ENCODE measurements around the gene WDR88. TPM values are rescaled to one million over a fixed set of nuclear protein-coding genes. Genes with fewer than 3 reads are reported as not detected.
"Not testable (repeated sequence)": the region's sequence is repeated elsewhere in the genome, so short reads cannot be mapped to it uniquely, and the experiment has no call there.

Gene WDR88
- polyA plus RNA-seq, 1 donor from 2014 or later: 0.13 TPM

GRCh38 chr19:33205531-33206260 is 73.8 kb downstream of the WDR88 start:
- Mint-ChIP-seq H3K36me3 (no peaks in the 10 kb centered on the region), H3K4me3 (no peak overlapping the region), H3K27ac (no peak overlapping the region), H3K4me1 (no peaks in the 10 kb centered on the region), H3K9me3 (no peaks in the 10 kb centered on the region), H3K27me3 (no peaks in the 10 kb centered on the region)

- Mint-ChIP-seq H3K27ac (no peak overlapping the region), H3K4me3 (no peak overlapping the region), H3K27me3 (no peaks in the 10 kb centered on the region), H3K4me1 (no peaks in the 10 kb centered on the region), H3K36me3 (no peaks in the 10 kb centered on the region), H3K9me3 (no peaks in the 10 kb centered on the region)
These were observed 74.5 kb downstream of the WDR88 start for GRCh38 chr19:33206261-33207039.

DNA sequence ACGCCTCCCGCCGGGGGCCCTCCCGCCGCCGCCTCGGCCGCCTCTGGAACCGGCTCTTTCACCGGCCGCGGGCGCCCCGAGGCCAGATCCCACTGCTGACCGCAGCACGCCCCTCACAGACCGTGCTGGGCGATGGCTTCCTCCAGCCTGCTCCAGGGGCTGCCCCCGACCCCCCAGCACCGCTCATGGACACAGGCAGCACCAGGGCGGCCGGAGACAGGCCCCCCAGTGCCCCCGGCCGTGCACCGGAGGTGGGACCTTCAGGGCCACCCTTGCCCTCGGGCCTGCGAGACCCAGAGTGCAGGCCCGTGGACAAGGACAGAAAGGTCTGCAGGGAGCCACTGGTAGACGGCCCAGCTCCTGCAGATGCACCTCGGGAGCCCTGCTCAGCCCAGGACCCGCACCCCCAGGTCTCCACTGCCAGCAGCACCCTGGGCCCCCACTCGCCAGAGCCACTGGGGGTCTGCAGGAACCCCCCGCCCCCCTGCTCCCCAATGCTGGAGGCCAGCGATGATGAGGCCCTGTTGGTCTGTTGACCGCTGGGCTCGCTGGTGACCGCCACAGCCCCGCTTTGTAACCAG is 75.2 kb downstream of the WDR88 start:
- Mint-ChIP-seq H3K27me3 (no peaks in the 10 kb centered on the region), H3K36me3 (no peaks in the 10 kb centered on the region), H3K4me1 (no peaks in the 10 kb centered on the region), H3K27ac (no peak overlapping the region), H3K9me3 (no peaks in the 10 kb centered on the region), H3K4me3 (no peak overlapping the region)

DNA sequence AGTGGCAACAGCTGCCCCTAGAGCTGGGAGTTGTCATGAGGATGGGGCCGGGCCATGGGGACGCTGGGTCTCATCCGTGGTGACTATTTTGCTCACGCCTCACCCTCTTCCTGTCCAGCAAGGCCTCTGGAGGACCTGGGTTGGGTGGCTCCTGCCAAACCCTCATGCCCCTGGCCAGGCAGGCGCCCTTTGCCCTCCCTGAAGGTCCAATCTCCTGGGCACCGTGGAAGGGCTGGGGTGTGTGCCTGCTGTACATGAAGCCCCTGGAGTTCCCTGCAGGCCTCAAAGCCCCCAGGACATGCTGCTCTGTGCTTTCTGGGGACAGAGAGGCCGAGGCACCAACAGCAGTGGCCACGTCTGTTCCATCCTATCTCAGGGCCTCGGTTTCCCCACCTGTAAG is 76.0 kb downstream of the WDR88 start:
- H3K4me1 Mint-ChIP-seq: no peaks in the 10 kb centered on the region
- no peak overlapping the region for H3K27ac Mint-ChIP-seq
- H3K36me3 Mint-ChIP-seq: no peaks in the 10 kb centered on the region
- H3K27me3 Mint-ChIP-seq: no peaks in the 10 kb centered on the region
- H3K4me3 Mint-ChIP-seq: no peak overlapping the region
- no peaks in the 10 kb centered on the region for H3K9me3 Mint-ChIP-seq

GRCh38 chr19:33208371-33208895 is 76.5 kb downstream of the WDR88 start:
- no peaks in the 10 kb centered on the region for H3K9me3 Mint-ChIP-seq
- H3K4me3 Mint-ChIP-seq: no peak overlapping the region
- no peaks in the 10 kb centered on the region for H3K4me1 Mint-ChIP-seq
- H3K36me3 Mint-ChIP-seq: no peaks in the 10 kb centered on the region
- H3K27me3 Mint-ChIP-seq: no peaks in the 10 kb centered on the region
- no peak overlapping the region for H3K27ac Mint-ChIP-seq

- Mint-ChIP-seq H3K27ac (no peak overlapping the region), H3K27me3 (peaks cover 2% of the 10 kb centered on the region), H3K4me3 (no peak overlapping the region), H3K9me3 (no peaks in the 10 kb centered on the region), H3K4me1 (no peaks in the 10 kb centered on the region), H3K36me3 (no peaks in the 10 kb centered on the region)
These were observed 77.3 kb downstream of the WDR88 start for GRCh38 chr19:33208904-33209849.

DNA sequence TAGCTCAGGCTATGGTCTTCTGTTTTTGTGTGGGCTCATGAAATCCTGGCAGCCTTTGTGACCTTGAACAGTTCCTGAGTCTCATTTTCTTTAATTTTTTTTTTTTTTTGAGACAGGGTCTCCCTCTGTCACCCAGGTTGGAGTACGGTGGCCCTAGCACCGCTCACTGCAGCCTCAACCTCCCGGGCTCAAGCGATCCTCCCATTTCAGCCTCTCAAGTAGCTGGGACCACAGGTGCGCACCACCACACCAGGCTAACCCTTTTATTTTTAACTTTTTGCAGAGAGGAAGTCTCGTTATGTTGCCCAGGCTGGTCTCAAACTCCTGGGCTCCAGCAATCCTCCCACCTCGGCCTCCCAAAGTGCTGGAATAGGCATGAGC is 77.9 kb downstream of the WDR88 start:
- H3K4me3 Mint-ChIP-seq, H3K4me1 Mint-ChIP-seq, H3K9me3 Mint-ChIP-seq, H3K27ac Mint-ChIP-seq, H3K36me3 Mint-ChIP-seq, H3K27me3 Mint-ChIP-seq: not testable (repeated sequence)

GRCh38 chr19:33210266-33210940 is 78.5 kb downstream of the WDR88 start:
- no peaks in the 10 kb centered on the region for H3K4me1 Mint-ChIP-seq
- peaks cover 6% of the 10 kb centered on the region for H3K27me3 Mint-ChIP-seq
- no peak overlapping the region for H3K27ac Mint-ChIP-seq
- H3K4me3 Mint-ChIP-seq: no peak overlapping the region
- no peaks in the 10 kb centered on the region for H3K36me3 Mint-ChIP-seq
- no peaks in the 10 kb centered on the region for H3K9me3 Mint-ChIP-seq

GRCh38 chr19:33211794-33212435 is 80.0 kb downstream of the WDR88 start:
- no peaks in the 10 kb centered on the region for H3K9me3 Mint-ChIP-seq
- no peak overlapping the region for H3K4me3 Mint-ChIP-seq
- peaks cover 0 to 3% (median 0%) of the 10 kb centered on the region in 3 donors for H3K4me1 Mint-ChIP-seq
- no peaks in the 10 kb centered on the region for H3K36me3 Mint-ChIP-seq
- H3K27me3 Mint-ChIP-seq: peaks cover 7% of the 10 kb centered on the region
- no peak overlapping the region for H3K27ac Mint-ChIP-seq

DNA sequence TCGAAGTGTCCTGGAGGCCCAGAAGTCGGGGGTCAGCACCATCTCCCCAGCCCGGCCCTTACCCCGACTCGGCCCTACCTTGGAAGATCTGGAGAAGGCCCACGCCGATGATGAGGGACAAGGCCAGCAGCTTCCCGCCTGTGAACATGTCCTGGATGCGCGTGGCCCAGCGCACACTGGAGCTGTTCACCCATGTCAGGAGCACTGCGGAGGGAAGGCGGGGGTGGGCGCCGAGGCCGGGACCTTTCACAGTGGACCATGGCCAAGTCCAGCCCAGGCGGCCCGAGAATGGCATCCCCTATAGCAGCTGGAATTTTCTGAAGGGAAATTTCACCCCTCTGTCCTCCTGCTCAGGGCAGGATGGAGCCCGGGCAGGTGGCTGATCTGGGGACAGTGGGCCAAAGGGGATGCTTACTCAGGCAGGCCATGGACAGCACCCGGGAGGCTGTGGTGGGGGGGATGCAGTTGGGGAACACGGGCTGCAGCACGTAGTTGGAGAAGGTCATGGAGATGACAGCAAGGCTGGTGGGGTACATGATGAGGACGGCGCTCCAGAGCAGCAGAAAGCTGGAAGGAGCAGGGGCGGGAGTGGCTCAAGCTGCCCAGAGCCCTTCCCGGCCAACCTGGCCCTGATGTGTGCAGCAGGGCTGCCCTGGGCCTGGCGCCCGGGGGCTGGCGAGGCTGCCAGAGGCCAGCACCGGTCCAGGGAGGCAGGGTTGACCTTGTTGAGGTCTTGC is 80.7 kb downstream of the WDR88 start:
- H3K9me3 Mint-ChIP-seq: no peaks in the 10 kb centered on the region
- no peak overlapping the region for H3K4me3 Mint-ChIP-seq
- no peaks in the 10 kb centered on the region for H3K36me3 Mint-ChIP-seq
- peaks cover 0 to 3% (median 0%) of the 10 kb centered on the region in 3 donors for H3K4me1 Mint-ChIP-seq
- H3K27ac Mint-ChIP-seq: no peak overlapping the region
- peaks cover 7% of the 10 kb centered on the region for H3K27me3 Mint-ChIP-seq

GRCh38 chr19:33214596-33214995 is 82.7 kb downstream of the WDR88 start:
- H3K27me3 Mint-ChIP-seq: peaks cover 7% of the 10 kb centered on the region
- no peak overlapping the region for H3K27ac Mint-ChIP-seq
- H3K4me3 Mint-ChIP-seq: no peak overlapping the region
- no peaks in the 10 kb centered on the region for H3K9me3 Mint-ChIP-seq
- H3K36me3 Mint-ChIP-seq: no peaks in the 10 kb centered on the region
- peaks cover 0 to 3% (median 0%) of the 10 kb centered on the region in 3 donors for H3K4me1 Mint-ChIP-seq

GRCh38 chr19:33215438-33216197 is 83.7 kb downstream of the WDR88 start:
- no peaks in the 10 kb centered on the region for H3K36me3 Mint-ChIP-seq
- no peaks in the 10 kb centered on the region for H3K9me3 Mint-ChIP-seq
- H3K27me3 Mint-ChIP-seq: peaks cover 7% of the 10 kb centered on the region
- H3K27ac Mint-ChIP-seq: no peak overlapping the region
- no peak overlapping the region for H3K4me3 Mint-ChIP-seq
- peaks cover 0 to 3% (median 0%) of the 10 kb centered on the region in 3 donors for H3K4me1 Mint-ChIP-seq
